HK-2 (cell line): Measurements from ENCODE around the gene STX10.
A peak's percentile ranks its signal among the peaks of the same experiment; 100 is the strongest.

Source experiments
- DNase-seq: peaks from one replicate; pipeline ENCODE4 v3.0.0-alpha.2; 2018; ENCODE audit not compliant: unreplicated experiment

STX10 gene

GRCh38 chr19:13119627-13120026 is 30.5 kb downstream of the STX10 start:
- DNase-seq, result no peak

GRCh38 chr19:13118424-13119193 is 31.6 kb downstream of the STX10 start:
- DNase-seq, result peak; percentile 74

GRCh38 chr19:13117772-13118423 is 32.3 kb downstream of the STX10 start, which contains the start of gene NACC1:
NACC1 (plus strand) TSS chr19:13118264; CDS start chr19:13135208, 16,944 bp downstream.
- peak; percentile 86 for DNase-seq

- DNase-seq, result no peak
These were observed 32.9 kb downstream of the STX10 start for GRCh38 chr19:13117176-13117771.

GRCh38 chr19:13116282-13117175 is 33.6 kb downstream of the STX10 start, which contains the start of gene TRMT1:
TRMT1 (minus strand) TSS chr19:13116740; CDS start chr19:13116399, 341 bp downstream.
- peak; percentile 93 for DNase-seq

- DNase-seq, result no peak
These were observed 34.3 kb downstream of the STX10 start for GRCh38 chr19:13115936-13116281.

- DNase-seq, result no peak
These were observed 37.6 kb downstream of the STX10 start for GRCh38 chr19:13112555-13112954.

GRCh38 chr19:13110099-13110610 is 40.0 kb downstream of the STX10 start:
- no peak for DNase-seq

- DNase-seq, result no peak
These were observed 40.6 kb downstream of the STX10 start for GRCh38 chr19:13109361-13110098.

- no peak for DNase-seq
These were observed 45.1 kb downstream of the STX10 start for GRCh38 chr19:13104848-13105711.

GRCh38 chr19:13104360-13104847 is 45.8 kb downstream of the STX10 start:
- DNase-seq, result no peak

GRCh38 chr19:13103581-13104359 is 46.4 kb downstream of the STX10 start:
- DNase-seq, result no peak

GRCh38 chr19:13102666-13103580 is 47.3 kb downstream of the STX10 start, which contains the start of gene LYL1:
LYL1 (minus strand) TSS chr19:13102858; CDS start chr19:13101171, 1,687 bp downstream.
- no peak for DNase-seq

GRCh38 chr19:13102416-13102665 is 47.8 kb downstream of the STX10 start:
- no peak for DNase-seq

GRCh38 chr19:13101590-13102415 is 48.4 kb downstream of the STX10 start:
- no peak for DNase-seq

GRCh38 chr19:13100841-13101589 is 49.2 kb downstream of the STX10 start:
- DNase-seq, result no peak
